GM21576 (cell line): ENCODE results near the gene SLC37A1.

Source experiments
- ATAC-seq: cut with Tn5 transposase; IDR thresholded peaks from one replicate; pipeline ENCODE4 v1.9.1; 2021; ENCODE audit warnings: mild to moderate bottlenecking, moderate library complexity; ENCODE audit not compliant: unreplicated experiment

The SLC37A1 gene

DNA sequence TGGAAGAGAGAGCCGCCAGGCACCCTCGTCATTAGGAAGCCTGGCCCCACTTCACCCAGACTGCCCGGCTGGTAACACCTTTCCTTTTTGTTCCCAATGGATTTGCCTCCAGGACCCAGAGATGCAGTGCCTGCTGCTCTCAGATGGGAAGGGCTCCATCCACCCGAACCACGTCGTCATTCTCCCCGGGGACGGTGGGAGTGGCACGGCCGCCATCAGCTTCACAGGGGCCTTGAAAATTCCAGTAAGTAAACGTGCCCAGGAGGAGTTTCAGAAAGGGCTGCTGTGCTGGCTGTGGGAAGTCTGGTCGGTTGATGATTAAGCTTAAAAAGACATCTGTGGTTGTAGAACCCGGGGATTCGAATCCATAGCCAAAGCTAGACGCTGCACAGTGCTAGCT lies 45.2 kb downstream of the SLC37A1 start:
- no peak for ATAC-seq

DNA sequence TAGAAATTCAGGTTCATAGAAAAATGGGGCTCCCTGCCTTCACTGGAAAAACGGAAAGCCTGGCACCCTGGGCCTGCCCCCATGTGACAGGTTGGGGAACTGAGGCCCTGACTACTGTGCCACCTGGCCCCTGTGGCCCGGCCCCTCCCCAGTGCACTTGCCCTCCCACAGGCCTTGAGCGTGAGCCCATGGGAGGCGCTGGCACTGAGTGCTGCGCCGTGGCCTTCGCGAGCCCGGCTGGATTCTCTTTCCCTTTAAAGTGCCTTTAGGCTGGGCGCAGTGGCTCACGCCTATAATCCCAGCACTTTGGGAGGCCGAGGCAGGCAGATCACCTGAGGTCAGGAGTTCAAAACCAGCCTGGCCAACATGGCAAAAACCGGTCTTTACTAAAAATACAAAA lies 45.7 kb downstream of the SLC37A1 start:
- ATAC-seq = no peak

DNA sequence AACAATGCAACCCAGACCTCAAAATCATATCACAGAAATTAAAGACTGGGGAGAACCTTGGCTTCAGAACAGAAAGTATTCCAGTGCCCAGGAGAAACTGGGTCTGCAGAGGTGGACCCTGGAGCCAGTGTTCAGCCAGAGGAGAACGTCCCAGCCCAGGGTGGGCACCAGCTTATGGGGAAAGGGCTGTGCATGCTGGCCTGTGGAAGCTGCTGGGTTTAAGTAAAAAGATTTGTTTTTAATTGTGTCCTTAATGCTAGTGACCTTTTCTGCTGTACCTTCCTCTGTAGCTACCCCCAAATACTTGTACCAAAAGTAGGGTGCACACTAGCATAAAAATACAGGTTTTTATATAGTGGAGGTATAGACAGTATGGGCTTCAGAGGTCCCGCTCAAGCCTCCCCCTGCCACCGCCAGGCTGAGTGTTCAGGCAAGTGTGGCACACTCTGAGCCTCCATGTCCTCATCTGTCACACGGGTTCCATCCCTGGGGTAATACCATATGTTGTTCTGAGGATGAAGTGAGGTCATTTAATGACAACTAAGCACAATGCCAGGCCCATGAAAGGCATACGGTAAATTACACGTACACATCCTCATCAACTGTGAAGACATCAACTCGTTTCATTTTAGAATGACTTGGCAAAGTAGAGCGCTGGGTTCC lies 47.0 kb downstream of the SLC37A1 start:
- ATAC-seq = no peak

DNA sequence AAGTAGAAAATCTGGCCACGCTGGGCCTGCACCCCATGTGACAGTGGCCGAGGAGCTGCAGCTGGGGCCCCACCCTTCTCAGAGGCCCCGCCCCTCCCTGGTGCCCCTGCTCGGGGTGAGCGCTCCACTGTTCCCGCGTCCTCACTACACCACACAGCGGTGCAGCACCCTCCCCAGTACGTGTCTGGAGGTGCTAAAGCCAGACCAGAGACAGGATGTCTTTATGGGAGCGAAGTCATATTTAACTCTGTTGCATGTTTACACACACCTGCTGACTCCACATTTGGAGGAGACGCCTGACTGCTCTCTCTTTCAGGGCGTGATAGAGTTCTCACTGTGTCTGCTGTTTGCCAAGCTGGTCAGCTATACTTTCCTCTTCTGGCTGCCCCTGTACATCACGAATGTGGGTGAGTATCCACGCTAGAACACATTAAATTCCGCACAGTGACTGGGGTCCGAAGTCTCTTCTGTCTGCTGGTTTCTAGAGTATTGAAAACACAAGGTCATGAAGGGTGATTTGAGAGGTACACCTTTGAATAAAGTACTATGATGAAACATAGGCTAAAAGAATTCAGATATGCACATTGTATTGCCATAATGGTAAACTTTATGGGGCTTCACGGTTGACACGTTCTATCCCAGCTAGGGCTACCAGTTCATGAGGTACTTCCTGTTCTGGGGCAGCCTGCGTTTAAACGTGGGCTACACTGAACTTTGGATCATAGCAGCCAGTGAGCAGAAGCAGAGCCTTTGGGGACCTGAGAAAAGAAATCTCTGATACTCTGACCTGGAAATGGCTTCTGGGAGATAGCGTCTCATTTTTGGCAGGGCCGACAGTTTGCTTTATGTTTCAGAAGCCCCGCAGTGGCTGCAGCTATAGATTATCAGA lies 48.4 kb downstream of the SLC37A1 start:
- ATAC-seq = peak; percentile 68

DNA sequence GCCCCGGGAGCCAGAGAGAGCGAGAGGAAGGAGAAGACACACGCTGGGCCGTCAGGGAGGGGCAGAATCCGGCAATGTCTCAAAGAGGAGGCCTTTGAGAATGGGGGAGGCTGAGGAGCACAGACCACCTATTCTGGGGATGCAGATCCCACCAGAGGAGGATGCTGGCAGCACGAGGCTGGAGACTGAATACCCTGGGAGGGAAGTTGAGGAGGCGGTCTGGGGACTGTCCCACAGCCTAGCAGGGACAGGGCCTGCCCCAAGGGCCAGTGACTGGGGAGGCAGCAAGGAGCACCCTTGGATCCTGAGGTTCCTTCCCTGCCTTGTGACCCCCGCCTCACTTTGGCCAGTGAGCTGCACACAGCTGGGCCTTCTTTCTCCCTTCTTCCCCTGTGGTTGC lies 49.2 kb downstream of the SLC37A1 start:
- no peak for ATAC-seq

DNA sequence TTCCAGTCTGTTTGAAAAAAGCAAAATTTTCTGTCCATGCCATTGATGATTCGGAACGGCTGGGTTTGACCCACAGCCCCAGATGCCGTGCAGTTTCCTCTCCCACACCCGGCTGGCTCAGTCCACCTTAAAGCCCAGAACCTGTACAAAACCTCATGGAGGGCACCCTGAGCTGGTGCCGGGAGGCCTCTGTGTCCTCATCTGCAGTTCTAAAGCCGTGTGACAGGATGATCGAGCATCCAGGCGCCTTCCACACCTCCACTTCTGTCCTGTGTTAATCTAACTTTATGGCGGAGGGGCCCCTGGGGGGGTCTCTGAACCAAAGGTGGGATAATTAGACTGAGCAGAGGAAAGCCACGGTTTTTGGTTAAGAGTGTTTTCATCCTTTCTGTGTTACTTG lies 49.6 kb downstream of the SLC37A1 start:
- no peak for ATAC-seq

DNA sequence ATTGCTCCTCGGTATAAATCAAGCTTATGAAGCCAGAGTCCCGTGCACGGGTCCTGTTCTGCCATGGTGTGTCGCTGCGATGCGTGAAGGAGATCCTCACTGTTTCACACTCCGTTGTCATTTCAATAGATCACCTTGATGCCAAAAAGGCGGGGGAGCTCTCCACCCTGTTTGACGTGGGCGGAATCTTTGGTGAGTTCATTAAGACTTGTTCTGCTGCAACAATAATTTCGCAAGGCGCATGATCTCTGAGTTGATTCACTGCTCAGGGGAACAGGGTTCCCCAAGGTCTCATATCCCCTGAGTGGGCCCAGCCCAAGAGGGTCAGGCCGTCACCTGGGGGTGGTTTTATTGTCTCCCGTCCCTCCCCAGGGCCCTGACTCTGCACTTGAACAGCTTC lies 50.0 kb downstream of the SLC37A1 start:
- ATAC-seq = no peak

DNA sequence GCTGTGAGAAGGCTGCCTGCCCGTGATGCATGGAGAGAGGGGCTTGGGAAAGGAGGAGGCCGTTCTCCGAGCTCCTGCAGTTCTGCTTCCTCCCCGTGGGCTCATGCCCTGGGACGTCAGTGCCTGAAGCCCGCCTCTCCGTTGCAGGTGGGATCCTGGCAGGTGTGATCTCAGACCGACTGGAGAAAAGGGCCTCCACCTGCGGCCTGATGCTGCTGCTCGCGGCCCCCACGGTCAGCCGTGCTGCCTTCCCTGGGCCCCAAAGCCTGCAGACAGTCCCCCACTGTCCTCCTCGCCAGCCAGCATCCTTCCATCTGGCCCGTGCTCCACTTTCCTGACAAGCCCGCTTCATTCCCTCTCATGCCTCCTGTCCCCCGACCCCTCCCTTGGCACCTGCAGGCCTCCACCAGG lies 50.9 kb downstream of the SLC37A1 start:
- ATAC-seq = no peak

DNA sequence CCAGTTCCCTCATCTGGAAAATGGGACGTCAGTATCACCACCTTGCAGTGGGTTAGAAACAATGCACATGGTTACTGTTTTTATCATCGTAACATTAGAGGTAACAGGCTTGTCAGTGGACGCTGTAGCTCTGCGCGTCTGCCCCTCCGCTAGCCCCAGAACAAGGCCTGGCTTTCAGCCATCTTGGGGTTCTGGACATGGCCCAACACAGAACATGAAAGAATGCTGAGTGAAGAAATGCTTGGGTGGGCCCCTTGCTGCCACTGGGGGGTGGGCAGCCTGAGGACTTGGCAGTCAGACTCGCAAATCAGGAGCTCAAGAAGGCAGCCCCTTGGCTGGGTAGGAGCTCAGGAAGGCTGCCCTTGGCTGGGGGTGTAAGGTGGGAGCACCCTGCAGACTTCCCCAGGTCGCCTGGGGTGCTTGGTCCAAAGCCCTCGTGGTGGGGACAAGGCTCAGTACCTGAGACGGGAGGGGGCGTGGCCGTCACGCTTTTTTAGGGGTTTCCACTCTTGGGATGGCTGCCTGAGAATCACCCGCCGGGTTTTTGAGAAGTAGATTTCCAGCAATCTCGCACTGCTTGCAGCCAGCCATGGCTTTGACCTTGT lies 51.7 kb downstream of the SLC37A1 start:
- ATAC-seq = no peak

DNA sequence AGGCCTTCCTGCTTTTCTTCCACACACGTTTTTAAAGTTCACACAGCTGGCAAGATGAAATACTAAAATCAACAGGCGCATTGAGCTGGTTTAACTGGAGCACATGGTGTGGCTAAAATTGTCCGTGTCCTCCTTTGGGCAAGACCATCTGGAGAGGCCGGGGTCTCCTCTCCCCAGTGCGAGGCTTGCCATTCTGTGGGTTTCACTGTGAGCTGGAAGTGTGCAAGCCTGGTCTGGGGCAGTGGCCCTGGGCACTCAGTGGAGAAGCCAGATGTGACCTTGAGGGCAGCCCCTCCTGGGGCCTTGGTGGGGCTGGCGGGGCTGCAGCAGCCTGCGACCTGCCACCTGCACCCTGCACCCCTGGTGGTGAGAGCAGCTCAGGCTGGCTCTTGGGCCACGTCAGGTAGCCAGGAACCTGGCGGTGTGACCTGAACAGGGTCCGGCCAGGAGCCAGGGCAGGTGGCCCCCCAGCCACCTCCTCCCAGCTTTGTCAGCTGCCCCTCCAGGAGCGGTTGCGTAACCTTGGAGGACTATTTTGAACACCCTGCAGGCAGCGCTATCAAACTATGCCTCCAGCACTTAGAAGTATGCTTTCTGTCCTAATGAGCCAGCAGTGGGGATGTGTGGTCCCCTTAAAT lies 52.4 kb downstream of the SLC37A1 start:
- ATAC-seq = no peak

DNA sequence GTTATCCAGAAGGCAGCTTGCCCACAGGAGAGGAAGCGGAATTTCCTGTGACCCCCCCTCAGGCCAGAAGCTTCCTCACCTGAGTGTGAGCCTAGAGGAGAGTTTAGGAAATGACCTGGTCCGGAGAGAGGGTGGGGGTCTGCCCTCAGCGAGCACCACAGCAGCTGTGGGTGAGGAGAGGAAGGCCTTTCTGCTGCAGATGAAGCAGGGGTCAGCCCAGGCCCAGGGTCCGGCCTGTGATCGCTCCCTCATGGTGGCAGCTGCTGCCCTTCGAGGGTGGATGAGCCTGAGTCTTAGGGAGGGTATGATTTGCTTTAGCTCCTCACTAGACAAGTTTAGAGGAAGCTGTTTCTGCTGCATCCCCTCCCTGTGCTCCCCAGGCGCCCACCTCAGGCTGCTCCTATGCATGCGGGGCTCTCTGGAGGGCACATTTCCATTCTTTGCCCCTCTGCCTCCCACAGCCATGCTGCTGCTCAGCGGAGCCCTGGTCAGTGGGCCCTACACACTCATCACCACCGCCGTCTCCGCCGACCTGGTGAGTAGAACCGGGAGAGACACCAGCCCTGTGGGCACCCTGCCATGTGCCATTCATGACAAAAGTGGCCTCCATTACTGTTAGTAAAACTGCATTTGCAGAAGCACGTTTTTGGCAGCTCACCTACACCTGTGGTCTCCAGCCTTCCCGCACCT lies 53.0 kb downstream of the SLC37A1 start:
- no peak for ATAC-seq

DNA sequence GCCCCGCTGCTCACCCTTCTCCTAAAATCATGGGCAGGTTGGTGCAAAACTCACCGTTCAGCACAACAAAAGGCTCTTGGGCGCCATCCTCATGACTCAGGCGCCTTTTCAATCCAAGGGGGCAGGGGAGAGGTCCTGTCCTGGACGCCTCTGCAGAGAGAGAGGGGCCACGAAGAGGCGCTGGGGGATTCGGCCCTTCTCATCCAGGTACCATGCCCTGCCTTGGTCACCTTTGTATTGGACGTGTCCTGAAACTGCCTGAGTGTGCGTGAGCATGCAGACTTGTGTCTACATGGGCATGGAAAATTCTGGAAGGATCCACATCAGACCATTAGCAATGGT lies 53.5 kb downstream of the SLC37A1 start:
- no peak for ATAC-seq

DNA sequence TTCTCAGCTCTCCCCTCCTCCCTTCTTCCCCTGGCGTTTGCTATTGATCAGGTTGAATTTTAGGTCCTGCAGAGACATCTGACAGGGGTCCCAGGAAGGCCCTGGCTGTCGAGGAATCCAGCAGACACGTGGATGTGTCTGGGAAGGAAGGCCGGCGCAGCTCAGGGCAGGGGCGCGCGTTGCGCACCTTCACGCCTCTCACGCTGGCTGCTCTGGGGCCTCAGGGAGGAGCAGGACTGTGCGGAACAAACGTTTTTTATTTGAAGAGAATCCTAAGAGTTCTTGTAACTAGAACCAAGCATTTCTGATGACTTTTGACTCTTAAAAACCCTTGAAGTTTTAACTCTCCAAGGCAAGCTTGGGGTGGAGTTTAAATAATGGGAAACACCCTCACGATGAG lies 54.2 kb downstream of the SLC37A1 start:
- ATAC-seq = no peak

DNA sequence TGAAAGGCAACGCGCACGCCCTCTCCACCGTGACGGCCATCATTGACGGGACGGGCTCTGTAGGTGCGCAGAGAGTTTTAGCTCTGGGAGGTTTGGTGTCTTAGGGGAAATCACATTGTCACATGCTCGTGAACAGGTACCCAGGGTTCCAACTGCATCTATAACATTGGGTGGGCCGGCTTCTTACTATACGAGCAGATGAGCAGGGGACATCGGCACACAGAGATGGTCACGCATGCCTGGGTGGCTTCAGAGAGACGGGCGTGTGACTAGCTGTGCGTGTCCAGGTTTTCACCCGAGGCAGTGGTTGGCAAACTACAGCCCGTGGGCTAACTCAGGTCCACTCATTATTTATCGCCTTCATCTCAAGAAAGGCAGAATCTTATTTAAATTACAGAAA lies 54.7 kb downstream of the SLC37A1 start:
- ATAC-seq = no peak

DNA sequence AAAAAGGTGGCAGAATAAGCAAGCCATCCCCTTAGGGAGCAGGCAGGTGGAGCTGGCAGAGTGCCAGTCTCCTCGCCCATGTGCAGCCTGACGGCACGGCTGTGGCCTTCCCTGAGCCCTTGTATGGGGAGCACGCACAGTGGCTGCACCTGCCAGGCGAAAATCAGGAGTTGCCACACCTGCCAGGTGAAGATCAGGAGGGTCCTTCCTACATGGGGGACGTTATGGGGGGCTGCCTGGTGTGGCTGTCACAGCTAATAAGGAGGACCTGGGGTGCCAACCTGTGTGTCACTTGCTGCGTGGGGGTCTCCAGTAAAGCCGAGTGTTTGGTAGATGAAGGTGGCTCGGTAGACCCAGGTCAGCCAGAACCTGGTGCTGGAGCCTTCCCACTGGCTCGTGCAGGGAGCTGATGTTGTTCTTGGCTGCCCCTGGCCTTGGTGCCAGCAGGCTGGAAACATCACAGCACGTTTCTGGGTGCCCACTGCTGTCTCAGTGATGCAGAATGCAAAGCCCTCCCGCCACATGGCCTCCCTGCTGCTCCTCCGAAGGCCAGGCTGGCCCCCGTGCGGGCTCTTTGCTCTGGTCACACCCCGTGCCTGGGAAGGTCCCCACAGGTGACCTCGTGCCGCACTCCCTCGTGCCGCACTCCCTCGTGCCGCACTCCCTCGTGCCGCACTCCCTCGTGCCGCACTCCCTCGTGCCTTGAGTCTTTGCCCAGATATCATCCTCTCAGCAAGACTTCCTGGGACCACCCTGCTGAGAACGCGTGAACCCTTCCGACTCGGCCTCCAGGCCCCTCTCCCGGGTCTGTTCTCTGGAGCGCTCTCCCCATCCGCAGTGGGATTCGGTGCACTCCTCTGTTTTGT lies 55.4 kb downstream of the SLC37A1 start:
- ATAC-seq = no peak

DNA sequence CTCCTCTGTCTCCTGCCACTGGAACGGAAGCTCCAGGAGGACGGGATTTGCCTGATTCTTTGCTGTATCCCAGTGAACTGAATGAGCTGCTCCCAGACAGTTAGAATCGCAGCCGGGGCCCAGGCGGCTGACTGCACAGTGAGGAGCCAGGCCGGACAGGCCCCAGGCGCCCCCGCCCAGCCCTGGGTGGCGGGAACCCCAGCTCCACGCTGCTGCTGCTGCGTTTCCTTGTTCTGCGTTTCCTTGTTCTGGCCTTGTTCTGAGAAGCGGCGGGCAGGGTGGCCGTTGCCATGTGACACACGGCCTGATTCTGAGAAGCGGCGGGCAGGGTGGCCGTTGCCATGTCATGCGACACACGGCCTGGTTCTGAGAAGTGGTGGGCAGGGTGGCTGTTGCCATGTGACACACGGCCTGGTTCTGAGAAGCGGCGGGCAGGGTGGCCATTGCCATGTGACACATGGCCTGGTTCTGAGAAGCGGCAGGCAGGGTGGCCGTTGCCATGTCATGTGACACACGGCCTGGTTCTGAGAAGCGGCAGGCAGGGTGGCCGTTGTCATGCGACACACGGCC lies 56.2 kb downstream of the SLC37A1 start:
- ATAC-seq = no peak

DNA sequence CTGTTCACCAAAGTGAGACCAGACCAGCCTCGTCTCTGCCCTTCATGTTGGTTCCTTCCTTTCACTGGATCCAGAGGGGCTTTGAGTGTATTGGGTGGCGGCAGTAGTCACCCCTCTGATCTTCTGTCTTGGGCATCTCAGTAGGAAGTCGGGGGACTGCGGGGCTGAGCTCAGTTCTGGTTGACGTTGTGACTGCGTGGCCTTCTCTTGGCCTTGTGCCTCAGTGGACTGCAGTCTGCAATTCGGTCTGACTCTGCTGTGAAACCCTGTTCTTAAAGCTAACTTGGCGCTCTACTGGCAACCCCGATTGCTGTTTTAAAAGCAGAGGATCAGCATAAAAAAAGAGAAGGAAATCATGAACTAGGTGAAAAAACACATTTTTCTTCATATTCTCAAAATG lies 56.7 kb downstream of the SLC37A1 start:
- ATAC-seq = no peak

DNA sequence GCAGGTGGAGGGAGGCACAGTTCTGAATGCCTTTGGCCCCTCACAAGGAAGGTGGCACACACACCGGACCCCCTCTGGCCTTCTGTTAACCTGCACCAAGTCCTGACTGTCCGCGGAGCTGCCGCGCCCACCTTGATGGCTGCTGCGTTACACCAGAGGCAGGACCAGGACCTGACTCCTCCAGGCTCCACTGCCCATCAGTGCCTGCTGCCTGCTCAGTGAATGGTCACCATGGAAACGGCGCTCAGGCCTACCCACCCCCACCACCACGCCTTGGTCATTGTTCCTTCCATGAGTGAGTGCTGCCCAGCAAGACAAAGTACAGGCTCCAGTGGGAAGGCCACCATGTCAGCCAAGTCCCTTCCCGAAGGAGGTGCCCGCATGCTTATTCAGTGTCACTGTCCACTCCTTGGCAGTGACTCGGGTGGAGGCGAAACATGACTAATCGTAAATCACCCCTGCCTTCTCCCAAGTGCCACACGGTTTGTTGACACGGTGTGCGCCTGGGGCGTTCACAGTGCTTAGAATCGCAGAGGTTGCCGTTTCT lies 57.3 kb downstream of the SLC37A1 start:
- no peak for ATAC-seq

DNA sequence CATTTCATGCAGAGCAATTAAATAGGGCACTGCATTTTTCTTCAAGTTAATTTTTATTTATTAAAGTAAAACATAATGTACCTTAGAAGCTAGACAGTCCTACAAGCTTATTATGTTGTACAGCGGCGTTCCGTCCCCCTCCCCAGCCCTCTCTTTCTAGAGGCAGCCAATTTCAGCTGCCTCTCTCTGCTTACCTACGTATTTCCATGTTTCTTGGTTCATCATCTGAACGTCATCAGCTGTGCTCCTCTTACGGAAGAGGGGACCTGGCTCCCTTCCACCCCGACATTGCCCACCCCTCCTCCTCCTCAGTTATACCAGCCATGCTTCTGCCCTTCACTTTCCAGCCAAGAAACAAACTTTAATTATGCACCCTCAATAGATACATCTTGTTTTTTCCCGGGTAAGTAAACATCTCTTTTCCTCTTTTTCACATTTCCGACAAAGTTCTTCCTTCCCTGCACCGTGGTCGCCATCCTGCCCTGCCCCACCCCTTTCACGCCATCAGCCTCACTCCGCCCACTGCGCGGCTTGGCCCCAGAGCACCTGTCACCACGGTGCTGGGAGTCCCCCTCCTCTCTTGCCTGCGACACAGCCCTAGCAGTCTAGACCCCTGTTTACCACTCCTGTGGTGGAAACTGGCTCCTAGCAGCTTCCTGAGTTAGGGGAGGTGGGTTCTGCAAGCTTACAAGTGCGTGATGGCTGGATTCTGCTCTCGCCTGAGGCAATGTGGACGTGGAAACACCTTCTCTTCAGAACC lies 57.9 kb downstream of the SLC37A1 start:
- ATAC-seq = no peak
